ENCODE measurements around the gene MTREX.

Gene MTREX

GRCh38 chr5:55372130-55372925 is 64.5 kb downstream of the MTREX start:
- no peak for DNase-seq (ENCODE audit: extremely low read depth in 1 of 2, low read depth in 1 of 2)

- no peak for DNase-seq (ENCODE audit: extremely low read depth in 1 of 2, low read depth in 1 of 2)
These were observed 70.0 kb downstream of the MTREX start for GRCh38 chr5:55377810-55378209.

GRCh38 chr5:55383254-55383653 is 75.5 kb downstream of the MTREX start:
- no peak for DNase-seq (ENCODE audit: extremely low read depth in 1 of 2, low read depth in 1 of 2)

- no peak for DNase-seq (ENCODE audit: extremely low read depth in 1 of 2, low read depth in 1 of 2)
These were observed 76.3 kb downstream of the MTREX start for GRCh38 chr5:55384072-55384471.

- DNase-seq (ENCODE audit: extremely low read depth in 1 of 2, low read depth in 1 of 2): no peak
These were observed 77.4 kb downstream of the MTREX start for GRCh38 chr5:55385227-55385626.

- no peak for DNase-seq (ENCODE audit: extremely low read depth in 1 of 2, low read depth in 1 of 2)
These were observed 78.1 kb downstream of the MTREX start for GRCh38 chr5:55385846-55386245.

GRCh38 chr5:55386356-55386755 is 78.6 kb downstream of the MTREX start:
- DNase-seq (ENCODE audit: extremely low read depth in 1 of 2, low read depth in 1 of 2): no peak

- DNase-seq (ENCODE audit: extremely low read depth in 1 of 2, low read depth in 1 of 2): no peak
These were observed 80.1 kb downstream of the MTREX start for GRCh38 chr5:55387865-55388264.

GRCh38 chr5:55391707-55392106 is 83.9 kb downstream of the MTREX start:
- no peak for DNase-seq (ENCODE audit: extremely low read depth in 1 of 2, low read depth in 1 of 2)

GRCh38 chr5:55392669-55393068 is 84.9 kb downstream of the MTREX start:
- no peak for DNase-seq (ENCODE audit: extremely low read depth in 1 of 2, low read depth in 1 of 2)

- no peak for DNase-seq (ENCODE audit: extremely low read depth in 1 of 2, low read depth in 1 of 2)
These were observed 85.8 kb downstream of the MTREX start for GRCh38 chr5:55393501-55394175.

- no peak for DNase-seq (ENCODE audit: extremely low read depth in 1 of 2, low read depth in 1 of 2)
These were observed 94.4 kb downstream of the MTREX start for GRCh38 chr5:55402199-55402598.

GRCh38 chr5:55406292-55406691 is 98.5 kb downstream of the MTREX start:
- no peak for DNase-seq (ENCODE audit: extremely low read depth in 1 of 2, low read depth in 1 of 2)

GRCh38 chr5:55407059-55407684 is 99.4 kb downstream of the MTREX start:
- DNase-seq (ENCODE audit: extremely low read depth in 1 of 2, low read depth in 1 of 2): no peak

GRCh38 chr5:55407984-55408383 is 100.2 kb downstream of the MTREX start:
- no peak for DNase-seq (ENCODE audit: extremely low read depth in 1 of 2, low read depth in 1 of 2)

GRCh38 chr5:55409775-55410174 is 102.0 kb downstream of the MTREX start:
- no peak for DNase-seq (ENCODE audit: extremely low read depth in 1 of 2, low read depth in 1 of 2)

GRCh38 chr5:55410845-55411244 is 103.1 kb downstream of the MTREX start:
- DNase-seq (ENCODE audit: extremely low read depth in 1 of 2, low read depth in 1 of 2): no peak

GRCh38 chr5:55411876-55412275 is 104.1 kb downstream of the MTREX start:
- no peak for DNase-seq (ENCODE audit: extremely low read depth in 1 of 2, low read depth in 1 of 2)

- no peak for DNase-seq (ENCODE audit: extremely low read depth in 1 of 2, low read depth in 1 of 2)
These were observed 105.9 kb downstream of the MTREX start for GRCh38 chr5:55413644-55414043.

GRCh38 chr5:55415071-55415470 is 107.3 kb downstream of the MTREX start:
- no peak for DNase-seq (ENCODE audit: extremely low read depth in 1 of 2, low read depth in 1 of 2)

- DNase-seq (ENCODE audit: extremely low read depth in 1 of 2, low read depth in 1 of 2): no peak
These were observed 108.5 kb downstream of the MTREX start for GRCh38 chr5:55416306-55416705.
